HG02840 (cell line): Measurements from ENCODE around the gene SEMA3F.
A peak's percentile ranks its signal among the peaks of the same experiment; 100 is the strongest.

Source experiments
- ATAC-seq: cut with Tn5 transposase; IDR thresholded peaks from one replicate; pipeline ENCODE4 v1.9.1; 2021; ENCODE audit warnings: mild to moderate bottlenecking, moderate library complexity, moderate number of reproducible peaks; ENCODE audit not compliant: unreplicated experiment, low FRiP score

Gene SEMA3F

GRCh38 chr3:50154840-50155490, at the start of gene SEMA3F:
SEMA3F (plus strand) TSS chr3:50155324; CDS start chr3:50159623, 4,299 bp downstream.
- peak; percentile 53 for ATAC-seq

GRCh38 chr3:50111757-50112156, 43.4 kb upstream of the SEMA3F start:
- no peak for ATAC-seq

GRCh38 chr3:50112462-50112861, 42.7 kb upstream of the SEMA3F start:
- no peak for ATAC-seq

- no peak for ATAC-seq
These were observed 38.0 kb upstream of the SEMA3F start for GRCh38 chr3:50117120-50117519.

GRCh38 chr3:50118237-50118636, 36.9 kb upstream of the SEMA3F start:
- ATAC-seq: no peak

GRCh38 chr3:50119786-50120185, 35.3 kb upstream of the SEMA3F start:
- ATAC-seq: no peak

- ATAC-seq: no peak
These were observed 34.6 kb upstream of the SEMA3F start for GRCh38 chr3:50120364-50121071.

- ATAC-seq: no peak
These were observed 33.8 kb upstream of the SEMA3F start for GRCh38 chr3:50121072-50122032.

DNA sequence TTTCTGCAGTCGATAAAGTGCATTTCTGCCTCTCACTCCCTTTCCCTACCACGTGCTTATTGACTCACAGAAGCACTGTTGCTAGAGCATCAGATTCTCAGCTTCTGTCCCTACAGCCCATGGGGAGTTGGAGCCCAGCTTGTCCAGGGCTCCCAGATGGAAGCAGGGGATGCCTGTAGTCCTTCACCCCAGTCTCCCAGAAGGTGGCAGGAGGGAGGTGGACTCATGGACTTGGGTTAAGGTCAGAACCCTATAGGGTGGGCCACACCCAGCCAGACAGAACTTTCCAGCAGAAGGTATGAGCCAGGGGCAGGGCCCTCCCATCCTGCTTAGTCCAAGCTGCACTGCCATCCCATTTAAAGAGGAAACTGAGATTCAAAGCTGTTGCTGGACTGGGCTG, 33.1 kb upstream of the SEMA3F start:
- ATAC-seq: no peak

DNA sequence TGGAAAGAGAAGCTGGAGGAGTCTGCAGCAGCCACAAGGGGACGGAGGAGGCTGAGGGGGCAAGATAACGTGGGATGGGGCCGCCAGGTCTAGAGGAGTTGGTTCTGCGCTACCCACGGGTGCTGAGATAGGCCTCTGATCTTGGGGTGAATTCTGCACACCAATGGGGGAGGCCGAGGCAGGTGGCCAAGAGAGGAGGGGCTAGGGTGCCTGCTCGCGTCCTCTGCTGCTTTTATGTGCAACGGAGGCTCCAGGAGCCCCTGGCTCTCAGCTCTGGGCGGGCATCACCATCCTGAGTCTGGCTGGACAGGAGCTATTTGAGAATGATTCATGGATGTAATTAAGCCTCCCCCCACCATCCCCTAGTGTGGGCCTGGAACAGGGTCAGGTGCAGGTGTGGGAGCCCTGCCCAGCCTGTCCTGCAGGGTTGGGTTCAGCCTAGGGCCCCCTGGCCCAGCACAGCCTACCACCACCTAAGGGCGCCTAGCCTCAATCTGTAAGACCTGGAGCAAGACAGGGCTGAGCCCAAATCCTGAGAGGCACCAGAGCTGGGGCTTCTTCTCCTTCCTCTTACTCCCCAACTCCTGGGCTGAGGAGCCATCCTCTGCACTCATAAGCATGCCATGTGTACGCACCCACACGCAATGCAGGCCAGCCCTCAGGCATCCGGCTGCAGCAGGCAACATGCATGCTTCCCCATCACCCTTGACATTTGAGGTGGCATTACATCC, 32.3 kb upstream of the SEMA3F start:
- no peak for ATAC-seq

GRCh38 chr3:50123394-50124051, 31.6 kb upstream of the SEMA3F start:
- no peak for ATAC-seq

DNA sequence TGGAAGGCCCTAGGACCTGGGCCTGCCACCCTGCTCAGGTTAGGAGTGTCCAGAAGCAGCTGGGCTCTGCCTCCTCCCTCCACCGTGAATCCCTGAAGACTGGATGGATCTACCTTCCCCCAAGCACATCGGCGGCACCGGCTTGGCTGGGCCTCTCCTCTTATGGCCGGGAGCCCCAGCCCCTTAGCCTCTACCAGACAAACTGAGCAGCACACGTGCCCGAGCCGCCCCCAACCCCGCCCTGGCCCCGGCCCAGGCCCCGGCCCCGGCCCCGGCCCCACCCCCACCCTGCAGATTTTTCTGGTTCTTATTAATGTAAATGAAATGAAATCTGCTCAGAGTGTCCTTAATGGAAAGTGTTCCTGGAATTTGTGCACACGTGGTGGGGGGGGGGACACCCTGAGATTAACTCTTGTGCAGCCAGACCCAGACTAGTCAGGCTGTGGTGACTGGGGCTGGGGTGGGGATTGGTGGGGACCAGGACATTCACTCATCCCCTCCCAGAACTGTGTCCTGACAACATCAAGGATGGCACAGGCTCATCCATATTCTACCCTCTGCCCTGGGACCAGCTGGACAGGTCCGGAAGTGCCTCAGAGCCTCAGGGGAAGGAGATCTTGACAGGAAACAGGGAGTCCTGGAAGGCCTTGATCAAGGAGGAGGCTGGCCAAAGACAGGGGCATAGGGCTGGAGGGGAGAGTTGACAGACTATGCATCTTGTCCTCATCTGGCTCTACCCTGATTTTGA, 30.9 kb upstream of the SEMA3F start:
- no peak for ATAC-seq

GRCh38 chr3:50124800-50125178, 30.3 kb upstream of the SEMA3F start:
- ATAC-seq: no peak

- no peak for ATAC-seq
These were observed 29.4 kb upstream of the SEMA3F start for GRCh38 chr3:50125541-50126286.

DNA sequence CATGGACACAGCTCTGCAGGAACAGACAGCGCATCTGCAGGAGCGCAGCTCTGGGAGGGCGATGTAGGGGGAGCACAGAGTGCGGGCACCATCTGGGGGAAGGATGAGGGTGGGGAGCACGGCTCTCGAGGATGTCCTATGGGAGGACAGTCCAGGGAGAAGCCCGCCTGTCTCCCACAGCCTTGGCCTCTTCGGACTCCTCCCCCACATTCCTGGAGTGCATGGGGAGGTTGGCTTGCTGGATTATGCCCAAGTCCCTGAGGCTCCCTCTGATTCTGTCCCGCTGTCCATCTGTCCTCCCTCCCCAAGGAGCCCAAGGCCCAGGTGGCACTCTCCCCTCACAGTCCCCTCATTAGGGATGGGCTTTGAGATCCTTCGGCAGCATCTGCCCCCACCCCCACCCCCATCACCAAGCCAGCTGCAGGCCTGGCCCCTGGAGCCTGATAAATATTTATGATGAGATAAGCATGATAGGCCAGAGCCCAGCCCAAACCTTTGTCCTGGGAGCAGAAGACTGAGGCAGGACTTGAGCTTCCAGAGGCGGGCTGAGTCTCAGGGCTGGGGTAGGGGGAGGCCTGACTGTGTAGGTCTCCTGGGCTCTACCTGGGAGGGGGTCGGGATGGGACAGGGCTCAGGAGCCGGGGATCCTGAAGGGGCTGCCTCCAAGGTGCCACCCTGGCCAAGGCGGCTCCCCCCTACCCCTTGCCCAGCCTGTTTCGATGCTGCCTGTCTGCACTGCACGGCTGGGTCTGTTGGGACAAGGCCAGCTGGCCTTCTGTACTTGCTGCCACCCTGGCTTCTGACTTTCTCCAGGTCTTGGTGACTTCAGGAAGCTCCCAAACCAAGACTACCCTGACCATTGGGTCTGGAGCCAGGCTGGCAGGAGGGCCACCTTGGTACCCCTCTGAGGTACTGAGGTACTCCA, 28.6 kb upstream of the SEMA3F start:
- ATAC-seq: no peak

DNA sequence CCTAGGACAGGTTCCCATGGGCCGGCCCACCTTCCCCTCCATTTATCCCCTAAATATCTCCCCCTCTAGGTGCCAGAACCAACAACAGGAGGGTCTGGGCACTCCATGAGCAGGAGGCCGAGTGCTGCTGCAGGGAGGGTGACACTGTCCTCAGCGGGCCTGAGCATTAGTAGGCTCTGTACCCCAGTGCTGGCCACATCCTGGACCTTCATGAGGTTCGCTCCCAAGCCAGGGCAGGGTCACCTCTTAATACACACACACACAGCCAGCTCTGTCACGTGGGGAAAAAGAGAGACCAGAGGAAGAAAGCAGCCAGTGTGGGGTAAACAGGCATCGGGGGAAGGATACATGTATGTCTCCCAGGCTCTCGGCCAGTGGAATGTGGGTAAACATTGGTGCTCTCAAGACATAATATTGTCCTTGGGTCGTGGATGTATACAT, 27.9 kb upstream of the SEMA3F start:
- no peak for ATAC-seq

DNA sequence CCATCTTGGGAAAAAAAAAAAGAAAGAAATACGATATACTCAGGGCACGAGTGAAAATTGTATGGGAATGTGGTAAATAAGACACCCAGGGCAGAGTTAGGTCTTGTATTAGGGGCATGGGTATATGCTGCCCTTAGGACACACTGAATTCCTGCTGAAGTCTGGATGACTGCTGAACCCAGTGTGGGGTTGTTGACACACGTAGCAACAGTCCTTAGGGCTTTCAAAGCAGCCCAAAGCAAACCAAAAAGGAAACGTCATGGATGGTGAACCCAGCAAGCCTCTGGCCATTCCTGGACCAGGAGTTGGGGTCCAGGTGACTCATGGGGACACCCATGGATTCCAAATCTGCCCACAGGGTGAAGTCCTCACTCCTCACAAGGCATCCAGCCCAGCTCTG, 27.1 kb upstream of the SEMA3F start:
- no peak for ATAC-seq
